ENCODE results near the gene LIX1L.
A peak's percentile ranks its signal among the peaks of the same experiment; 100 is the strongest.

The LIX1L gene

DNA sequence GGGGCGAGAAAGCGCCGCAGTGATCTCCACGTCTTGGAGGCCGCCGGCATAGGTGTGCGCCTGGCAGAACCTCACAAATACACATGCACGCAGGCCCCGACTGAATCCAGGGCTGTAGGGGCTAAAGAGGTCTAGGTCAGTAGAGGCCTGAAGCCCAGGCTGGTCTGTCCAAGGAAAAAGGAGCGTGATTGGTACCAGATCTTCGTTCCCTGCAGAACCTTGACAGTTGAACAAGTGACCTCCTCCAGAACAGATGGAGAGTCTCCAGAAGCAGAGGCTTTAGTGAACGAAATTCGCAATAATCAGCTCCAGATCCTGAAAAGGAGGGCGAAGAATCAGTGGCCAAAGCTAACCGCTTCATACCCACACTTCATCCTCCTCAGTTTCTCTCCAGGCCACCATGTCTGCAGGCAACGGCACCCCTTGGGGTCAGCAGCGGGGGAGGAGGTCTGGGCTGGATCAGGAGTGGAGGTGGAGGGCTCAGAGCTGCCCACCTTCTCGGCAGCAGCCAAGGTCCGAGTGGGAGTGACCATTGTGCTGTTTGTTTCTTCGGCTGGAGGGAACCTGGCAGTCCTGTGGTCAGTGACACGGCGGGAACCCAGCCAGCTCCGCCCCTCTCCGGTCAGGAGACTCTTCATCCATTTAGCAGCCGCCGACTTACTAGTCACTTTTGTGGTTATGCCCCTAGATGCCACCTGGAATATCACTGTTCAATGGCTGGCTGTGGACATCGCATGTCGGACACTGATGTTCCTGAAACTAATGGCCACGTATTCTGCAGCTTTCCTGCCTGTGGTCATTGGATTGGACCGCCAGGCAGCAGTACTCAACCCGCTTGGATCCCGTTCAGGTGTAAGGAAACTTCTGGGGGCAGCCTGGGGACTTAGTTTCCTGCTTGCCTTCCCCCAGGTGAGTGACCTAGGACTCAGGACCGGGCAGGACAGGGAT lies 38.6 kb downstream of the LIX1L start:
- H3K27me3 ChIP-seq (replicated peaks; ENCODE audit: control insufficient read depth, insufficient read depth, low read length), result no peaks in the 10 kb centered on the region
- H3K4me3 ChIP-seq (replicated peaks; ENCODE audit: low read depth, low read length), result peak overlapping the region; percentile 85
- DNase-seq (ENCODE audit: extremely low read depth, insufficient read length), result peak; percentile 54
- H3K36me3 ChIP-seq (ENCODE audit: control insufficient read depth, insufficient read depth, low read length), result peaks cover 2% of the 10 kb centered on the region
- TF ChIP-seq, protein P1, sequence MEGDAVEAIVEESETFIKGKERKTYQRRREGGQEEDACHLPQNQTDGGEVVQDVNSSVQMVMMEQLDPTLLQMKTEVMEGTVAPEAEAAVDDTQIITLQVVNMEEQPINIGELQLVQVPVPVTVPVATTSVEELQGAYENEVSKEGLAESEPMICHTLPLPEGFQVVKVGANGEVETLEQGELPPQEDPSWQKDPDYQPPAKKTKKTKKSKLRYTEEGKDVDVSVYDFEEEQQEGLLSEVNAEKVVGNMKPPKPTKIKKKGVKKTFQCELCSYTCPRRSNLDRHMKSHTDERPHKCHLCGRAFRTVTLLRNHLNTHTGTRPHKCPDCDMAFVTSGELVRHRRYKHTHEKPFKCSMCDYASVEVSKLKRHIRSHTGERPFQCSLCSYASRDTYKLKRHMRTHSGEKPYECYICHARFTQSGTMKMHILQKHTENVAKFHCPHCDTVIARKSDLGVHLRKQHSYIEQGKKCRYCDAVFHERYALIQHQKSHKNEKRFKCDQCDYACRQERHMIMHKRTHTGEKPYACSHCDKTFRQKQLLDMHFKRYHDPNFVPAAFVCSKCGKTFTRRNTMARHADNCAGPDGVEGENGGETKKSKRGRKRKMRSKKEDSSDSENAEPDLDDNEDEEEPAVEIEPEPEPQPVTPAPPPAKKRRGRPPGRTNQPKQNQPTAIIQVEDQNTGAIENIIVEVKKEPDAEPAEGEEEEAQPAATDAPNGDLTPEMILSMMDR (IDR thresholded peaks at IDR 0.05; ENCODE audit: insufficient read depth, low read length, poor library complexity, severe bottlenecking), result no peak

DNA sequence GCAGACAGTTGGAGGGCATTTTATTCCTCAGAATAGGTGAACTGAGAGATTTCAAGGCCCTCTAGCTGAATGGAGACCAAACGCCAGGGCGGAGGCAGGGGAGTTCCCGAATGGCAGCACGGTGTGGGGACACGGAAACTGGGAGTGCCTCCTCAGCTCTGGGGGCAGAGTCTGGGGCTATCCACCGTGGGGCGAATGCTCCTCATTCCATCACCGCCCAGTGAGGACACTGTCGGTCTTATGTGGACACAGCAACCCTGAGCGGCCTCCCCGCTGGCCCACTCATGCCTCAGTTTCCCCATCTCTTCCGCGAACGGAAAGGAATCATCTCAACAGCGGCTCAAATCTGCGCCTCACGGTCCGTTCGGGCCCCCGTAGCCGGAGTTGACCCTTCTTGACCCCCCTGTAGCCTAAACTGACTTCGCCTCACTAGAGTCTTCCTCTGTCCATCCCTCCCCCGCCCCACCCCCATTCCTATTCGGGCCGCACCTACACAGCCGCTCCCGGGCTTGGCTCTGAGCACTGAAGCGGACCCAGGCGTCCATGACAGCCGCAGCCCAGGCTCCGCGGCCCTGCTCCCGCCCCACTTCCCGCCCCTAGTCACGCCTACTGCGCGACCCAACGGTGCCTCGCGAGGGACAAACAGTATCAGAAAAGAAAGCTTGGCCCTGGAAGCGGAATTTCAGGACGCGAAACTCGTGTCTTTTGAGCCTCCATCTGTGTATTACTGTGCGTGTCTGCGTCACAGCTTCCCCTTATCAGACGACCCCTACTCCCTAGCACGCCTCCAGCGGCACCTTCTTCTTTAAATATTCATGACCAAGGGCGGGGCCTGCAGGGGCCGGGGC lies 39.4 kb downstream of the LIX1L start, which contains the start of gene PEX11B:
Gene PEX11B (minus strand): TSS at position 574 of the 848 bp plus-strand sequence. CDS start 29 bp downstream, at position 545.
- H3K36me3 ChIP-seq (ENCODE audit: control insufficient read depth, insufficient read depth, low read length), result peaks cover 2% of the 10 kb centered on the region
- DNase-seq (ENCODE audit: extremely low read depth, insufficient read length), result peak; percentile 92
- no peaks in the 10 kb centered on the region for H3K27me3 ChIP-seq (replicated peaks; ENCODE audit: control insufficient read depth, insufficient read depth, low read length)
- TF ChIP-seq, protein P1 (IDR thresholded peaks at IDR 0.05; ENCODE audit: insufficient read depth, low read length, poor library complexity, severe bottlenecking), result no peak
- peak within 1 kb of the TSS; percentile 85 for H3K4me3 ChIP-seq (replicated peaks; ENCODE audit: low read depth, low read length)

DNA sequence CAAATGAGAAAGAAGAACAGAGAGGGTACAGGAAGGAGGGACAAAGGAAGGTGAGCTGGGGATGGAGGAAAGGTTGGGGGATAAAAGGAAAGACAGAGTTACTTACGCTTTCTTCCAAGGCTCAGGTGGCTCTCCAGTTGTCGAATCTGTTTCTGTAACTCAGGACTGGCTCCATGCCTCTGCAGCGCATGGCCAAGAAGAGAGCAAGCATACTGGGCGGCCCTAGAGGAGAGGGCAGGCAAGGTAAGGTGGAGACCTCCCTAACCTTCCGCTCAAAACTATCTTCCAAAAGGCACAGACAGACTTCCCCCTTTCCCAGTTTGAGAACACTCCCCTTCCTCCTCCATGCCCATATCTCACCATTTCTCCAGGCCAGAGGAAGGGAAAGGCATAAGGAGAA lies 40.2 kb downstream of the LIX1L start:
- H3K36me3 ChIP-seq (ENCODE audit: control insufficient read depth, insufficient read depth, low read length), result peaks cover 2% of the 10 kb centered on the region
- H3K4me3 ChIP-seq (replicated peaks; ENCODE audit: low read depth, low read length), result peak overlapping the region; percentile 85
- TF ChIP-seq, protein P1 (IDR thresholded peaks at IDR 0.05; ENCODE audit: insufficient read depth, low read length, poor library complexity, severe bottlenecking), result no peak
- no peaks in the 10 kb centered on the region for H3K27me3 ChIP-seq (replicated peaks; ENCODE audit: control insufficient read depth, insufficient read depth, low read length)
- no peak for DNase-seq (ENCODE audit: extremely low read depth, insufficient read length)

DNA sequence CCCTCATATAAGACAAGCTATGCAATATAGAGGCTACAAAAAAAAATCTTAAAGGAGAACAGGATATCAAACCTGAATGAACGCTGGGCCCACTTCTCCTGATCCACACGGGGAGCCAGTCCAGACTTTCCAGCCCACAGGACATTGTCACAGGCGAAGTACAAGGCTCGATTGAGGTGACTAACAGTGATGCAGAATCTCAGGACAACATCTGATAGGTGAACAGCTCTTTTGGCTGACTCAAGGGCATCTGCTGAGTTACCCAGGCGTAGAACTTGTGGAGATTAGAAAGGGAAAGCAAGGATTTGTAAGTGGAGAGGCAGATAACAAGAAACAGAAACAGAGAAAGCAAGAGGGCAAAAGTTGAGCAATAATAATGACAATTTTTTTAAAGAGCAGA lies 41.1 kb downstream of the LIX1L start:
- H3K36me3 ChIP-seq (ENCODE audit: control insufficient read depth, insufficient read depth, low read length), result peaks cover 4% of the 10 kb centered on the region
- H3K27me3 ChIP-seq (replicated peaks; ENCODE audit: control insufficient read depth, insufficient read depth, low read length), result no peaks in the 10 kb centered on the region
- DNase-seq (ENCODE audit: extremely low read depth, insufficient read length), result no peak
- no peak overlapping the region for H3K4me3 ChIP-seq (replicated peaks; ENCODE audit: low read depth, low read length)
- TF ChIP-seq, protein P1 (IDR thresholded peaks at IDR 0.05; ENCODE audit: insufficient read depth, low read length, poor library complexity, severe bottlenecking), result no peak

DNA sequence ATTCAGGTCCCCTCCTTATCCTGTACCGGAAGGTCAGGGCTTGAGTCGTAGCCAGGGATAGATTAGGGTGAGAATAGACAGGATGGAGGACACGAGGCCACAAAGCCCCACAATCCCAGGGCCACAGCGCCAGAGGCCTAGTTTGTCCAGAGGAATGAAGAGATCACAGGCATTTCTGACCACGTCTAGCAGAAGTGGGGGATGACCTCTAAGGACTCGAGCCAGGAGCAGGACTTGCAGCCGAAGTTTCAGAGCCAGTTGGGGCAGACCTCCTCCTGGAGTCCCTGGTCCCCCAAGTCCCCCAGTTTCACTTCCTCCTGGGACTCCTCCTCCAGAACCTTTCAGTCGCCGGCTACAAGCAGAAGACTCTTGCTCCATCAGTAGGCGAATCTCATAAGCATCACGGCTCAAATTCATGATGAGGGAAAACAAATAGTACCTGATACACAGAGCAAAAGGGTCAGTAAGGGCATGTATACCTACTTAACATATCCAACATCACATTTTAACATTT lies 45.6 kb downstream of the LIX1L start:
- Histone ChIP-seq H3K4me3 (replicated peaks; ENCODE audit: low read depth, low read length) (no peak overlapping the region), H3K36me3 (ENCODE audit: control insufficient read depth, insufficient read depth, low read length) (peaks cover 4% of the 10 kb centered on the region), H3K27me3 (replicated peaks; ENCODE audit: control insufficient read depth, insufficient read depth, low read length) (no peaks in the 10 kb centered on the region)
- DNase-seq (ENCODE audit: extremely low read depth, insufficient read length), result no peak
- TF ChIP-seq, protein P1 (IDR thresholded peaks at IDR 0.05; ENCODE audit: insufficient read depth, low read length, poor library complexity, severe bottlenecking), result no peak
